SK-N-SH treated with all-trans-retinoic acid at 6 μM for 48 hours (cell line): ENCODE data around the gene ALG9.

Source experiments
- ATAC-seq: fragments of 200-7000 bp; cut with Tn5 transposase; 3 replicates; pipeline ENCODE4 v1.9.1; 2020; ENCODE audit warnings: mild to moderate bottlenecking, moderate library complexity
- ARNTL ChIP-seq: fragments of 450-650 bp; formaldehyde crosslinking; IDR thresholded peaks from 2 replicates; pipeline ENCODE4 v1.5.0; 2020; ENCODE audit warnings: low read depth, mild to moderate bottlenecking, moderate library complexity, borderline replicate concordance
- BACH2 ChIP-seq: fragments of 250-450 bp; sonication (Bioruptor Pico); IDR thresholded peaks from 2 replicates; pipeline ENCODE4 v1.9.0; 2021; ENCODE audit warnings: mild to moderate bottlenecking, borderline replicate concordance
- CREB5 ChIP-seq: fragments of 250-450 bp; sonication (Bioruptor Pico); IDR thresholded peaks from 2 replicates; pipeline ENCODE4 v1.5.1; 2020; ENCODE audit warnings: low read depth, mild to moderate bottlenecking, moderate library complexity
- CSDC2 ChIP-seq: fragments of 250-450 bp; sonication (Bioruptor Pico); IDR thresholded peaks from 2 replicates; pipeline ENCODE4 v1.5.0; 2020; ENCODE audit warnings: mild to moderate bottlenecking, moderate library complexity
- CSRNP3 ChIP-seq: fragments of 250-450 bp; sonication (Bioruptor Pico); IDR thresholded peaks from 2 replicates; pipeline ENCODE4 v1.5.1; 2021; ENCODE audit warnings: mild to moderate bottlenecking, moderate library complexity
- ESRRG ChIP-seq: fragments of 250-450 bp; sonication (Bioruptor Pico); IDR thresholded peaks from 2 replicates; pipeline ENCODE4 v1.6.1; 2021; ENCODE audit warnings: mild to moderate bottlenecking
- GLIS3 ChIP-seq: fragments of 250-450 bp; sonication (Bioruptor Pico); IDR thresholded peaks from 2 replicates; pipeline ENCODE4 v1.5.0; 2020; ENCODE audit warnings: mild to moderate bottlenecking, moderate library complexity
- ISL1 ChIP-seq: fragments of 250-450 bp; sonication (Bioruptor Pico); IDR thresholded peaks from 2 replicates; pipeline ENCODE4 v2.1.2; 2022; ENCODE audit warnings: mild to moderate bottlenecking, moderate library complexity
- OSR1 ChIP-seq: fragments of 250-450 bp; sonication (Bioruptor Pico); IDR thresholded peaks from 2 replicates; pipeline ENCODE4 v1.8.0; 2022; ENCODE audit warnings: moderate library complexity, mild to moderate bottlenecking, inconsistent platforms
- PATZ1 ChIP-seq: fragments of 250-450 bp; sonication (Bioruptor Pico); IDR thresholded peaks from 2 replicates; pipeline ENCODE4 v1.8.0; 2020; ENCODE audit warnings: mild to moderate bottlenecking, moderate library complexity, borderline replicate concordance
- POU6F1 ChIP-seq: fragments of 250-450 bp; sonication (Bioruptor Pico); IDR thresholded peaks from 2 replicates; pipeline ENCODE4 v1.8.0; 2021; ENCODE audit warnings: low read depth, mild to moderate bottlenecking, moderate library complexity, borderline replicate concordance
- PPARA ChIP-seq: fragments of 250-450 bp; sonication (Bioruptor Pico); IDR thresholded peaks from 2 replicates; pipeline ENCODE4 v1.5.0; 2020; ENCODE audit warnings: mild to moderate bottlenecking, borderline replicate concordance
- RARB ChIP-seq: fragments of 250-450 bp; sonication (Bioruptor Pico); IDR thresholded peaks from 2 replicates; pipeline ENCODE4 v1.8.0; 2021; ENCODE audit warnings: mild to moderate bottlenecking, moderate library complexity
- SNAI2 ChIP-seq: fragments of 250-450 bp; sonication (Bioruptor Pico); IDR thresholded peaks from 2 replicates; pipeline ENCODE4 v1.5.0; 2020; ENCODE audit warnings: mild to moderate bottlenecking, moderate library complexity
- TCF4 ChIP-seq: fragments of 250-450 bp; sonication (Bioruptor Pico); IDR thresholded peaks from 2 replicates; pipeline ENCODE4 v1.8.0; 2021; ENCODE audit warnings: mild to moderate bottlenecking, moderate library complexity, borderline replicate concordance
- ZFP30 ChIP-seq: fragments of 450-650 bp; formaldehyde crosslinking; IDR thresholded peaks from 2 replicates; pipeline ENCODE4 v1.5.0; 2022; ENCODE audit warnings: mild to moderate bottlenecking, moderate library complexity
- ZNF565 ChIP-seq: fragments of 450-650 bp; formaldehyde crosslinking; conservative IDR thresholded peaks from 2 replicates; pipeline ENCODE4 v1.5.0; 2020; ENCODE audit warnings: low read depth, mild to moderate bottlenecking, moderate library complexity
- ZNF70 ChIP-seq: fragments of 450-650 bp; formaldehyde crosslinking; IDR thresholded peaks from 2 replicates; pipeline ENCODE4 v1.5.0; 2020; ENCODE audit warnings: mild to moderate bottlenecking, moderate library complexity

The ALG9 gene

DNA sequence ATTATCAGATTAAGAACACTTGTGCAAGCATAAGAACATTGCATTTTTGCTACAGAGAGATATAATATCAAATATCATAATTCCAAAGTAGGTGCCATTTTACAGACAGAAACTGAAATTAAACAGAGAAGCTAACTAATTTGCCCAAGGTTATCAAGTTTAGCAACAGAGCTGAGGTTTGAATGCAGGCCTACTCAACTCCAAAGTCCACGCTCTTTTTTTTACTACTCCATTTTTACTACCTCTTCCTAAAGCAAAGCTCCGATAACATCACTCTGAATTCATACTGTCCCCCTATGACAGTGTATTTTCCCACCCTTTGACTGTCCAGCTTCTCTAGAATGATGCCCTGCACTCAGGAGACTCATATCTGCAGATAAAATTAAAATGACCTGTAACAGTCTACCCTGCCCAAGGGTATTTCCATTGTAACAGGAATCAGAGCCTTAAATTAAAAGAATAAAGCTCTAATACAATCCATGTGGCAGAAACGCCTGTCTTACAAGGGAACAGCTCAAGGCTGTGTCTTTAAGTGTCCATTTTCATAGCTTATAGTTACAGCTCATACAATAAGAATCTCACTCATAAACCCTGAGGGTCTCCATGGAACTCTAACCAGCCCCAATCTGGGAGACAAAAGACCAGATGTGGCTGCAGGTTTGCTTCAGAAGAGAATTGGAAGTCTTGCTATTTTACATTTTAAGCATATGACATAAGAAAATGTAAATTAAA lies 36.8 kb downstream of the ALG9 start:
- TF ChIP-seq PATZ1 (CRISPR knock-in tag): no peak
- TF ChIP-seq RARB: no peak
- no peak for TF ChIP-seq GLIS3 (CRISPR knock-in tag)
- TF ChIP-seq ZNF565 (CRISPR knock-in tag): no peak
- TF ChIP-seq POU6F1 (CRISPR knock-in tag): no peak
- no peak for TF ChIP-seq CREB5 (CRISPR knock-in tag)
- TF ChIP-seq ISL1: no peak
- no peak for TF ChIP-seq SNAI2 (CRISPR knock-in tag)
- no peak for TF ChIP-seq ARNTL
- TF ChIP-seq OSR1 (CRISPR knock-in tag): no peak
- TF ChIP-seq TCF4: no peak
- peak; percentile 55 for ATAC-seq

- TF ChIP-seq ZFP30: no peak
- ATAC-seq: peak; percentile 78
Observed at GRCh38 chr11:111833524-111833923, 37.9 kb downstream of the ALG9 start.

GRCh38 chr11:111829185-111829968 lies 42.0 kb downstream of the ALG9 start:
- TF ChIP-seq ZNF70 (CRISPR knock-in tag) (no peak), PATZ1 (CRISPR knock-in tag) (no peak), CREB5 (CRISPR knock-in tag) (no peak), RARB (no peak)
- no peak for ATAC-seq

GRCh38 chr11:111826322-111826950 lies 44.9 kb downstream of the ALG9 start:
- ATAC-seq: peak; percentile 69; the same call in 2 of the 3 replicates
- TF ChIP-seq ZNF70 (CRISPR knock-in tag) (0 out of 2 replicates have a peak, but pooled peaks have one; percentile 44), ZFP30 (no peak)

DNA sequence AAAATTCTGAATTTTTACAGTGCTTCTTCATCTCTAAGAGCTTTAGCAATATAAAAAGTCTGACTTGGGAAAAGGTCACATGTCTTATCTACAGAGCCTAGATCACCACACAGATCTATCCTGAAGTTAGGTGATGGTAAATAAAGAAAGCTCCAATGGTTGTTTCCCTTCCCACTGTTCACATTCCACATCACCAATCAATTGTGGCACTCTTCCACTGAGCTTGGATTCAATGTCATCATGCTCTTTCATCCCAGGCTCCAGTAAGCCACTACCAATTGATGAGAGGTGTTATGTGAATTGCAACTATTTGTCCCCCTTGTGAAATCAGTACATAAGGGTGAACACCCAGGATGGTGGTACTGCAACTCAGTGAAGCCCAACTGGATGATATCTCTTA lies 47.8 kb downstream of the ALG9 start:
- TF ChIP-seq ESRRG (CRISPR knock-in tag) (no peak), SNAI2 (CRISPR knock-in tag) (no peak), ISL1 (no peak), ZFP30 (no peak), CSDC2 (CRISPR knock-in tag) (no peak), PPARA (no peak), CSRNP3 (CRISPR knock-in tag) (no peak), TCF4 (no peak), BACH2 (CRISPR knock-in tag) (no peak), ARNTL (no peak), RARB (no peak), POU6F1 (CRISPR knock-in tag) (no peak)

More for the DNA sequence above, 47.8 kb downstream of the ALG9 start:
- no peak for ATAC-seq
